ENCODE data around the gene ZNF267.
"Not testable (repeated sequence)": the region's sequence is repeated elsewhere in the genome, so short reads cannot be mapped to it uniquely, and the experiment has no call there.

Gene ZNF267

GRCh38 chr16:31893824-31894223, 20.2 kb downstream of the ZNF267 start:
- no peak for DNase-seq (ENCODE audit: low spot score)
- in situ Hi-C loops (cut with MboI; ENCODE audit: low pct_unique_long_range_greater_than_20kb, low sequenced_read_pairs, unreplicated experiment): loop anchor here (25.0 kb wide), 2 partner anchors 182 to 932 kb away; partner anchors contain the start of gene SETD1A
- TF ChIP-seq, protein P1, sequence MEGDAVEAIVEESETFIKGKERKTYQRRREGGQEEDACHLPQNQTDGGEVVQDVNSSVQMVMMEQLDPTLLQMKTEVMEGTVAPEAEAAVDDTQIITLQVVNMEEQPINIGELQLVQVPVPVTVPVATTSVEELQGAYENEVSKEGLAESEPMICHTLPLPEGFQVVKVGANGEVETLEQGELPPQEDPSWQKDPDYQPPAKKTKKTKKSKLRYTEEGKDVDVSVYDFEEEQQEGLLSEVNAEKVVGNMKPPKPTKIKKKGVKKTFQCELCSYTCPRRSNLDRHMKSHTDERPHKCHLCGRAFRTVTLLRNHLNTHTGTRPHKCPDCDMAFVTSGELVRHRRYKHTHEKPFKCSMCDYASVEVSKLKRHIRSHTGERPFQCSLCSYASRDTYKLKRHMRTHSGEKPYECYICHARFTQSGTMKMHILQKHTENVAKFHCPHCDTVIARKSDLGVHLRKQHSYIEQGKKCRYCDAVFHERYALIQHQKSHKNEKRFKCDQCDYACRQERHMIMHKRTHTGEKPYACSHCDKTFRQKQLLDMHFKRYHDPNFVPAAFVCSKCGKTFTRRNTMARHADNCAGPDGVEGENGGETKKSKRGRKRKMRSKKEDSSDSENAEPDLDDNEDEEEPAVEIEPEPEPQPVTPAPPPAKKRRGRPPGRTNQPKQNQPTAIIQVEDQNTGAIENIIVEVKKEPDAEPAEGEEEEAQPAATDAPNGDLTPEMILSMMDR (IDR thresholded peaks at IDR 0.05; ENCODE audit: extremely low read depth, insufficient read depth, missing control alignments): no peak

DNA sequence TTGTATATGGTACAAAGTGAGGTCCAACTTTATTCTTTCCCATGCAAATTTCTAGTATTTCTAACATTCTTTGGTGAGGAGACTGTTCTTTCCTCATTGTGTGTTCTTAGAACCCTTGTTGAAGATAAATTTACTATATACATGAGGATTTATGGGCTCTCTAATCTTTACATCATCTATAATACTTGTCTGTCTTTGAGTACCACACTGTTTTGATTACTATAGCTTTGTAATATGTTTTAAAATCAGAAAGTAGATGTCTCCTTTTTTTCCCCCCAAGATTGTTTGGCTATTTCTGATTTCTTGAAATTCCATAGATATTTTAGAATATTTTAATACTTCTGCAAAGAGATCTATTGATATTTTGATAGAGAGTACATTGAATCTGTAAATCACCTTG, 23.7 kb downstream of the ZNF267 start:
- TF ChIP-seq, protein P1 (IDR thresholded peaks at IDR 0.05; ENCODE audit: extremely low read depth, insufficient read depth, missing control alignments): no peak
- DNase-seq (ENCODE audit: low spot score): no peak
- in situ Hi-C loops (cut with MboI; ENCODE audit: low pct_unique_long_range_greater_than_20kb, low sequenced_read_pairs, unreplicated experiment): loop anchor here (25.0 kb wide), 2 partner anchors 185 to 935 kb away; partner anchors contain the start of gene SETD1A

GRCh38 chr16:31899505-31899904, 25.9 kb downstream of the ZNF267 start:
- in situ Hi-C loops (cut with MboI; ENCODE audit: low pct_unique_long_range_greater_than_20kb, low sequenced_read_pairs, unreplicated experiment): loop anchor here (25.0 kb wide), 2 partner anchors 187 to 937 kb away; partner anchors contain the start of gene SETD1A
- TF ChIP-seq, protein P1 (IDR thresholded peaks at IDR 0.05; ENCODE audit: extremely low read depth, insufficient read depth, missing control alignments): no peak
- DNase-seq (ENCODE audit: low spot score): no peak

DNA sequence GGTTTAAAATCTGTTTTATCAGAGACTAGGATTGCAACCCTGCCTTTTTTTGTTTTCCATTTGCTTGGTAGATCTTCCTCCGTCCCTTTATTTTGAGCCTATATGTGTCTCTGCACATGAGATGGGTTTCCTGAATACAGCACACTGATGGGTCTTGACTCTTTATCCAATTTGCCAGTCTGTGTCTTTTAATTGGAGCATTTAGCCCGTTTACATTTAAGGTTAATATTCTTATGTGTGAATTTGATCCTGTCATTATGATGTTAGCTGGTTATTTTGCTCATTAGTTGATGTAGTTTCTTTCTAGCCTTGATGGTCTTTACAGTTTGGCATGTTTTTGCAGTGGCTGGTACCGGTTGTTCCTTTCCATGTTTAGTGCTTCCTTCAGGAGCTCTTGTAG, 31.0 kb downstream of the ZNF267 start:
- in situ Hi-C loops (cut with MboI; ENCODE audit: low pct_unique_long_range_greater_than_20kb, low sequenced_read_pairs, unreplicated experiment); DNase-seq (ENCODE audit: low spot score): not testable (repeated sequence)

DNA sequence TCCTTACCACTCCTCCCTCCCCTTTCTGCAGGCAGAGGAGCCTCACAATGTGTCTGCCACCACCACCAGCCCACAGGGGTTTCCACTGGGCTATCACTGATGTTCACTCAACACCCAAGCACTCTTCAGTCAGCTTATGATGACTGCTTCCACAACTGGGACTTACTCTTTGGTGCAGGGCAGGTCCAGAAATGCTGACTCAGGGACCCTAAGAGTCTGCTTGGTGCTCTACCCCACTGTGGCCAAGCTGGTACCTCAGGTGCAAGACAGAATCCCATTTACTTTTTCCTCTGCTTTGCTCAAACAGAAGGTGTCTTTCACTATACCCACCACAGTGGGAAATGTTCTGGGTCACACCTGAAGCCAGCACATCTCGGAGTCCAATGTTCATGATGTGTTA, 40.1 kb downstream of the ZNF267 start:
- no peak for DNase-seq (ENCODE audit: low spot score)
- in situ Hi-C loops (cut with MboI; ENCODE audit: low pct_unique_long_range_greater_than_20kb, low sequenced_read_pairs, unreplicated experiment): no loop called here
- TF ChIP-seq, protein P1 (IDR thresholded peaks at IDR 0.05; ENCODE audit: extremely low read depth, insufficient read depth, missing control alignments): no peak

- TF ChIP-seq, protein P1 (IDR thresholded peaks at IDR 0.05; ENCODE audit: extremely low read depth, insufficient read depth, missing control alignments): no peak
- DNase-seq (ENCODE audit: low spot score): no peak
- in situ Hi-C loops (cut with MboI; ENCODE audit: low pct_unique_long_range_greater_than_20kb, low sequenced_read_pairs, unreplicated experiment): no loop called here
Measured at GRCh38 chr16:31916056-31916488, 42.5 kb downstream of the ZNF267 start.

DNA sequence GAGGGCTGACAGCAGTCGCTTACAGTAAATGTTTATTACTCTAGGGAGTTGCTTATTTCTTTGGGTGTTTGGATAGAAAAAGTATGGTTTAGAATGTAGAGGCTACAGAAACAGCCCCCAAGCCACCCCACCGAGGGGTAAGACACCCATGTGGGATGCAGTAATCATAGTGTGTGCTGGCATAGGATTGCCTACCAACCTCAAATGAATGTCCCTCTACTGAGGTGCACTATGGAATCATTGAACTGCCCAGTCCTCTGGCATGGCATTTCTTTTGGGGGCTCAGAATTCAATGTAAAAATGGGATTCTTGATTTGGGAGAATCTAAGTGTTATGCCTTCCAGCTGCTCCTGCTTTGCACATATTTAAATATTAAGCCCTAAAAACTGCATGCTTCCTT, 46.8 kb downstream of the ZNF267 start:
- DNase-seq (ENCODE audit: low spot score): no peak
- TF ChIP-seq, protein P1 (IDR thresholded peaks at IDR 0.05; ENCODE audit: extremely low read depth, insufficient read depth, missing control alignments): no peak
- in situ Hi-C loops (cut with MboI; ENCODE audit: low pct_unique_long_range_greater_than_20kb, low sequenced_read_pairs, unreplicated experiment): no loop called here

DNA sequence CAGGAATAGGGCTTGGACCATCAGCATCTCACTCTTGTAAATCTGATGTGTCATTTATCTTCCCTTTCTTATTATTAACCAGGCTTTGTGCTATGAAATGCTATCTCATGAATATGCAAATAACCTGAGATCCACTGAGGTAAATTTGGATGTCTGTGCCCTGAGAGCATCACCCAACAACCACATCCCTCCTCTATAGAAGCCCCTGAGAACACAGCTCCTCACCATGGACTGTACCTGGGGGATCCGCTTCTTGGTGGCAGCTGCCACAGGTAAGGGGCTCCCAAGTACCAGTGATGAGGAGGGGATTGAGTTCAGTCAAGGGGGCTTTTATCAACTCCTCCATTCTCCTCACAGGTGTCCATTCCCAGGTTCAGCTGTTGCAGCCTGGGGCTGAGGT, 78.2 kb downstream of the ZNF267 start:
- in situ Hi-C loops (cut with MboI; ENCODE audit: low pct_unique_long_range_greater_than_20kb, low sequenced_read_pairs, unreplicated experiment); DNase-seq (ENCODE audit: low spot score): not testable (repeated sequence)

GRCh38 chr16:31952206-31952605, 78.6 kb downstream of the ZNF267 start:
- in situ Hi-C loops (cut with MboI; ENCODE audit: low pct_unique_long_range_greater_than_20kb, low sequenced_read_pairs, unreplicated experiment); DNase-seq (ENCODE audit: low spot score): not testable (repeated sequence)

Data from GM13977 (cell line).